HG03095 (cell line): ENCODE measurements around the gene SLC2A8.

ENCODE experiments used
- ATAC-seq: cut with Tn5 transposase; IDR thresholded peaks from one replicate; pipeline ENCODE4 v1.9.1; 2021; ENCODE audit warnings: moderate library complexity; ENCODE audit not compliant: unreplicated experiment

Gene SLC2A8

DNA sequence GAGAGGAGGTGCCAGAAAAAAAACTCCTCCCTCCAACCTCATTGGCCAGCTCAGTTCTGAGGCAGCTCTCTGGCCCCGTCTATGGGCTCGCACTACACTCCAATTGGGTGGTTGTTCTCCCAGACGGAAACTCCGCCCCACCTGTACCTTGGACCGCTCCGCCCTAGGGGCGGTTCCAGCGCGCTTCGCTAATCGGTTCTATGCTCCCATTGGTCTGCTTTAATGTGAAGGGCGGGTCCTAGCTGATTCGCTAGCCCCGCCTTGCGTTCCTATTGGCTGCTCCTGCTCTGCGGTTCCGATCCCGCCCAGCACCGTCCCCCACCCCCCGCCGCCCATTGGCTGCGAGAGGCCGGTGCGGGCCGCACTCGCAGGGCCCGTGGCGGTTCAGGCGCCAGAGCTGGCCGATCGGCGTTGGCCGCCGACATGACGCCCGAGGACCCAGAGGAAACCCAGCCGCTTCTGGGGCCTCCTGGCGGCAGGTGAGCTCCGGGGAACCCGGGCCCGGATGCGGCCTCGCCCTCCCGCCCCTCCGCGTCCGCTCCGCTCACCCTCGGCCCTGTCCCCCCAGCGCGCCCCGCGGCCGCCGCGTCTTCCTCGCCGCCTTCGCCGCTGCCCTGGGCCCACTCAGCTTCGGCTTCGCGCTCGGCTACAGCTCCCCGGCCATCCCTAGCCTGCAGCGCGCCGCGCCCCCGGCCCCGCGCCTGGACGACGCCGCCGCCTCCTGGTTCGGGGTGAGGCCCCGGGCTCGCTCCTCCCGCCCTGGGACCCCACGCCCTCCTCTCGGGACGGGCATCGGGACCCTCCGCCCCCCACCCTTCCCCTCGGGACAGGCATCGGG, at the start of gene SLC2A8:
Gene SLC2A8, plus strand, starts transcription at position 362 of the 838 bp plus-strand sequence. Its CDS starts 62 bp downstream, at position 424.
- peak; percentile 91 for ATAC-seq

- no peak for ATAC-seq
These were observed 48.9 kb upstream of the SLC2A8 start for GRCh38 chr9:127347831-127348776.

- no peak for ATAC-seq
These were observed 47.4 kb upstream of the SLC2A8 start for GRCh38 chr9:127349483-127350113.

DNA sequence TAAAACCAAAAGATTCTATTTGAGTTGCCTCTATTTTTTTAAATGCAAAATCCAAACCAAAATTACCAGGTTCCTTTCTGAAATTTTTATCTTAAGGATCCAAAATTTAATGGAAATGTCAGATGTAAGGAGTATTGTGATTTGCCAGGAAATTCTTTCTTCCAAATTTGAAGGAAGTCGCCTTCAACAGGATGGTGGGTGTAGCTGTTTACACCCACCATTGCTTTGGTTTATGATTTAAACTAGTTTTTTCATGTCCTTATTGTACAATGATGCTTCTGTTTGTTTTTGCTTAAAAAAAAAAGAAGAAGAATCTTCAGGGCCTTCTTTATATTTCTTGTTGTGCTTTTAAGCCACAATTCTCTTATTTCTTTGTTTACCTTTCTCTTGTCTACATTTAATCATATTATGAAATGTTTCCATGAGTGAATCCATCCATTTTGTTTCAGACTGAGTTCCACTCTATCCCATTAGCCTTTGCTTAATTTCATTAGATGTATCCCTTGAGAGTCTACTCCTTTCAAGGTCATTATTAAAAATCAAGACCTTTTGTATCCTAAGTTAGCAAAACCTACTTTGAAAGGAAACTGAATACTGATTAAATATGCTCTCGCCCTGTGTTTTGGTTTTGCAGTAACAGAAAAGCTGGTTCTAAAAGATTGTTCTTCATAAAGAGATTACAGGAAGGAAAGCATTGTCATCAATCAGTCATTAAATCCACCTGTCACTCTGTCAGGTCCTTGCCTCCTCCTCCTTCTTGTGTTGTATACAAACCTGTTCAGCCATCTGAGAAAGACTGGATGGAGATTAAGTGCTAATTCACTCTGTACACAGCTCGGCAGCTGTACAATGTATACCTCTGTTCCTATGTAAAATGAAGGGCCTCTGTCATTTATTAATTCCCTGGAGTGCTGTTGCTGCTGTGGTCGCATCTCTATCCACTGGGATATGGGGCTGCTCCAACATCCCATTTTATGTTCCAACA, 45.5 kb upstream of the SLC2A8 start:
- ATAC-seq, result no peak

- no peak for ATAC-seq
These were observed 43.1 kb upstream of the SLC2A8 start for GRCh38 chr9:127353882-127354281.

GRCh38 chr9:127356906-127357305, 40.1 kb upstream of the SLC2A8 start:
- ATAC-seq, result no peak

DNA sequence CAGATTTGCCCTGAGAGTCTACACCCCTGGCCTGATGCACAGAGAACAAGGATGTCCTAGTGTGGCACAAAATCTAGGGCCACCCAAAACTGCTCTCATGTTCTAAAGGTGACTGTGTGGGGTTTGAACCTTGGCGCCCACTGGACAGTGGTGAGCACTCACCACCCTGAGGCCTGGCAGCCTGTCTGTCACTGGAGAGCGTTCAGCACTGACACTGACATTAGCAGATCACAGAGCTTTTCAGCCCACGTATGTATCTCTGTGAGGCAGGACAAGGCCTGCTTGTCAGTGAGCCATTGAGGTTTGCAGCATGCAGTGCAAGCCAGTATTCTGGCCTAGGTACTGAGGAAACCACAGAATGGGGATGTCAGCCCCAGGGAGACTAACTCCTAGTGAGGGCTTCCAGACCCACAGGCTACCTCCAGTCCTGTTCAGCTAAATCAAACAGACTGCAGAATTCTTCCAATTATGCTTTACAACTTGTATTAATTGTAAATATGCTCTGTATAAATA, 38.9 kb upstream of the SLC2A8 start:
- ATAC-seq, result no peak

DNA sequence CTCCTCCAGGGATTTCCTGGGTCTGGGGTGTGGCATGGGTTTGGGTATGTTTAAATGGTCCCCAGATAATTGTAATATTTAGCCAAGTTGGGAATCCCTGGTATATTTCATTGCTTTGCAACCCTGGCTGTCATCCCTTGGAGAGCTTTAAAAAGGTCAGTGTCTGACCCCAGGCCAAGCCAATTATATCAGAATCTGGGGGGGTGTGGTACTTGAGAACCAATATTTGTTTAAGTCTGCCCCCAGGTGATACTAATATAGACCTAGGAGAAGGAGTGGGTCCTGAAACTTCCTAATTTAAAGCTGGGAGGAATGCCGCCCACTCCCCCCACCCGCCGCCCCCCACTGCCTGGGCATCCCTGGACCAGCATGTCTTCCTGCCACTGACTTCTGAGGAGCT, 38.2 kb upstream of the SLC2A8 start:
- ATAC-seq, result no peak

GRCh38 chr9:127360250-127360649, 36.7 kb upstream of the SLC2A8 start:
- ATAC-seq, result no peak

DNA sequence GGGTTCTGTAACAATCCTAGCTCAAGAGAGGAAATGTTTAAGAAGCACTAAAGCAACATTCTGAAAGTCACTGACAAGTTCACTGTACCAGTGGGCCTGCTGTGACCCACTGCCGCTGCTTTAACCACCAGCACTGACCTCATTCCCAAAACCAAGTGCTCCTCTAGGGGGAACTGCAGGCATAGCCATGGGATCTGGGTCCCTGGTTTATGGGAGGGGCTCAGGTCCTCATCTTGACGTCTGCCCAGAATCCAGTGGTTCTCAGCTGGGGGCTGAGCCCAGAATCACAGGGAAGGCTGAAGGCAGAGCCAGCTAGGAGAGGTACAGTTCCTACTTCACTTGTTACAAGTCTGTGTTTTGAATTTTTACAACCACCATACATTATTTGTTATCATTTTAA, 36.1 kb upstream of the SLC2A8 start:
- ATAC-seq, result no peak

GRCh38 chr9:127361561-127361960, 35.4 kb upstream of the SLC2A8 start:
- ATAC-seq, result no peak

DNA sequence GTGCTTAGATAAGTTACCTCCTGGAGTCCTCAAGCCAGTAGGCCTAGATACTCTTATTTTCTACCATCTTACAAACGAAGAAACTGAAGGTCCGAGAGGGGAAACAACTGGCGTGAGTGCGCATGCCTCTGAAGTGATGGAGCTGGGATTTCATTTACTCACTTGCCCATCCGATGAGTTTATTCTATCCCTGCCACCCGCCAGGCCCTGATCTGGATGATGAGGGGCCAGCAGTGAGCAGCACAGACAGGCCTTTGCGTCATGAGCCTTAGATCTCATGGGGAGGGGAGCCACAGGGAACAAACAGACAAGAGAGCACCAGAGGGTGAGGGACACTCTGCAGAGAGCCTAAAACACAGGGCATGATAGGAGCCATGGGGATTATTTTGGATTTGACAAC, 34.1 kb upstream of the SLC2A8 start:
- ATAC-seq, result no peak

GRCh38 chr9:127365461-127365860, 31.5 kb upstream of the SLC2A8 start:
- no peak for ATAC-seq

- ATAC-seq, result no peak
These were observed 30.4 kb upstream of the SLC2A8 start for GRCh38 chr9:127366594-127366993.

DNA sequence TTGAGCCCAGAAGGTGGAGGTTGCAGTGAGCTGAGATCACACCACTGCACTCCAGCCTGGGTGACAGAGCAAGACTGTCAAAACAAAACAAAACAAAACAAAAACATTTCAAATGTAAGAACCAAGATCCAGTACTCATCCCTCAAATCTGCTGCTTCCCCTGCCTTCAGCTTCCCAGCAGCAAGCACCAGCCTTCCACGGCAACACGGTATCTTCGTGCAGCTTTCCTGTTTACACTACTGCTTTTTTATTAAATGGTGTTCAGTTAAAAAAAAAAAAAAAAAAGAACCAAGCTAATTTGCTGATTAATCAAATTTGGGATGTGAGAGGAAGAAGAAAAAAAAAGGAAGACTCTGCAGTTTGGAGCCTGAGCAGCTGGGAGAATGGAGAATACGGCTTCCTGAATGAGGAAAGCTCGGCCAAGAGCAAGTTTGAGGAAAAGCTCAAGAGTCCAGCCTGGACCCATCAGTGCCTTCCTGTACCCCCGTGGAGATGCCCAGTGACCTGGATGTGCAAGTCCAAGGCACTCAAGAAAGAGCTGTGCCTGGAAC, 28.0 kb upstream of the SLC2A8 start:
- no peak for ATAC-seq

GRCh38 chr9:127369428-127369827, 27.5 kb upstream of the SLC2A8 start:
- ATAC-seq, result no peak

DNA sequence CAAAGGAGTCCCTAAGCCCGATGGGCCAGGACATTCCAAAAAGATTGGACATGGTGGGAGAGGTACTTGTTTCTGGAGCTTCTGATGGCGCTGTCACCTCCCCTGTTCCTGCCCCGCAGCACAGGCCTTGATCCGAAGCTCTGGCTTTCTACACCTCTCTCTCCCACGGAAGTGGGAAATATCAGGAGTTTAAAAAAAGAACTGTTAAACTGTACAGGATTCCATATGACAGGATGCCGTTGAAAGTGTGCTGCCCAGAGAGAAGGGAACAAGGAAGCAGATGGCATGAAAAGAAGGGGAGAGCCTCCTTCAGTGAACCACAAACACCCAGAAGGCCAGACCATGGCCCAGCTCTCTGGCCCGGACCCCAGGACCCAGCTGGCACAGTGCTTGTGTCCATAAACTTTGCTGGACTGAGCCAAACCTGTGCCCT, 26.8 kb upstream of the SLC2A8 start:
- no peak for ATAC-seq

- ATAC-seq, result no peak
These were observed 26.0 kb upstream of the SLC2A8 start for GRCh38 chr9:127370672-127371648.
